ENCODE data around the gene FEN1.

GRCh38 chr11:61778920-61779650 is 13.6 kb upstream of the FEN1 start:
- TF ChIP-seq EZH2 (IDR thresholded peaks at IDR 0.05) (no peak), CTCF (IDR thresholded peaks at IDR 0.05) (no peak)

Measured in neural progenitor cell (in vitro differentiated cells).